ENCODE data around the gene HSCB. TPM values are rescaled to one million over a fixed set of nuclear protein-coding genes. Genes with fewer than 3 reads are reported as not detected.

Gene HSCB
- total and polyA plus RNA-seq, 9 of the 15 experiments (the other 6 are each of a cell fraction or from before 2014, with no cell fraction given) = 2.6 to 13.1 (median 8.6) TPM

- TF ChIP-seq CHD2 (IDR thresholded peaks at IDR 0.05; ENCODE audit: low read depth, low read length) (peak; percentile 66; the same call in 1 of the 2 replicates), ATF6 (CRISPR knock-in tag; IDR thresholded peaks at IDR 0.05) (no peak), RBM34 (IDR thresholded peaks at IDR 0.05; ENCODE audit: borderline replicate concordance, insufficient read depth, low read length) (no peak), SIN3A (IDR thresholded peaks at IDR 0.05; ENCODE audit: borderline replicate concordance in 2 of 2, control insufficient read depth in 1 of 2, low read depth in 2 of 2, low read length in 2 of 2) (peak; percentile 58 to 60; a peak in 2 of 4 replicates), POLR2H (tag; IDR thresholded peaks at IDR 0.05; ENCODE audit: low read depth) (no peak), ZFX (CRISPR knock-in tag; IDR thresholded peaks at IDR 0.05) (peak; percentile 77), RBM25 (IDR thresholded peaks at IDR 0.05; ENCODE audit: low read depth, low read length, severe bottlenecking) (peak; percentile 49), E2F3 (CRISPR knock-in tag; IDR thresholded peaks at IDR 0.05) (no peak), TBL1XR1 (IDR thresholded peaks at IDR 0.05; ENCODE audit: low read length in 2 of 2) (peak in 1 of 2 experiments; percentile 70; a peak in 1 of 4 replicates), RBBP5 (IDR thresholded peaks at IDR 0.05; ENCODE audit: borderline replicate concordance, insufficient read depth, low read length, poor library complexity, severe bottlenecking) (peak; percentile 50), HNRNPLL (IDR thresholded peaks at IDR 0.05; ENCODE audit: low read depth, low read length, poor library complexity, severe bottlenecking) (peak; percentile 16), CTCFL (IDR thresholded peaks at IDR 0.05; ENCODE audit: borderline replicate concordance, insufficient read depth, low read depth, low read length, poor library complexity, severe bottlenecking) (peak; percentile 97), ZBTB1 (CRISPR knock-in tag; IDR thresholded peaks at IDR 0.05; ENCODE audit: borderline replicate concordance, low read depth) (0 out of 2 replicates have a peak, but pooled peaks have one; percentile 28), TSC22D4 (tag; IDR thresholded peaks at IDR 0.05) (no peak), IRF9 (tag; IDR thresholded peaks at IDR 0.05) (no peak), PHB2 (IDR thresholded peaks at IDR 0.05; ENCODE audit: low read depth) (no peak), ARID2 (IDR thresholded peaks at IDR 0.05) (no peak)
Observed at GRCh38 chr22:28741785-28742561, at the start of gene HSCB, which contains the start of gene CHEK2 (continued).

All from K562 (cell line).